AG04449 (cell line): Measurements from ENCODE around the gene GRIK1.

Experiments
- CTCF ChIA-PET: fragments of 350-600 bp; formaldehyde crosslinking; extraction: SDS; loops from one replicate; lab custom pipeline; 2021; ENCODE audit warnings: antibody characterized with exemption; lab: Yijun Ruan, JAX
- POLR2A ChIA-PET: fragments of 400-600, 350-600 bp; formaldehyde crosslinking; extraction: SDS; loops from one replicate; lab custom pipeline; 2020; ENCODE audit warnings: antibody characterized with exemption, inconsistent platforms; lab: Yijun Ruan, JAX
- DNase-seq: peaks from one replicate; pipeline ENCODE4 v3.0.0-alpha.2; 2010; ENCODE audit warnings: low read depth, low spot score
- H3K4me3 ChIP-seq: 2 replicates; pipeline ENCODE4 v1.5.1; 2011; ENCODE audit warnings: low read depth, mild to moderate bottlenecking, control low read depth, low read length
- TF ChIP-seq, protein P1 (sequence below): IDR thresholded peaks from one replicate; pipeline ENCODE4 v1.5.1; 2011; ENCODE audit warnings: mild to moderate bottlenecking, moderate library complexity, low read length, control low read depth, inconsistent platforms; ENCODE audit not compliant: insufficient read depth; ENCODE audit errors: missing control alignments

The GRIK1 gene

GRCh38 chr21:29763674-29764073 is 176.1 kb downstream of the GRIK1 start:
- TF ChIP-seq, protein P1, sequence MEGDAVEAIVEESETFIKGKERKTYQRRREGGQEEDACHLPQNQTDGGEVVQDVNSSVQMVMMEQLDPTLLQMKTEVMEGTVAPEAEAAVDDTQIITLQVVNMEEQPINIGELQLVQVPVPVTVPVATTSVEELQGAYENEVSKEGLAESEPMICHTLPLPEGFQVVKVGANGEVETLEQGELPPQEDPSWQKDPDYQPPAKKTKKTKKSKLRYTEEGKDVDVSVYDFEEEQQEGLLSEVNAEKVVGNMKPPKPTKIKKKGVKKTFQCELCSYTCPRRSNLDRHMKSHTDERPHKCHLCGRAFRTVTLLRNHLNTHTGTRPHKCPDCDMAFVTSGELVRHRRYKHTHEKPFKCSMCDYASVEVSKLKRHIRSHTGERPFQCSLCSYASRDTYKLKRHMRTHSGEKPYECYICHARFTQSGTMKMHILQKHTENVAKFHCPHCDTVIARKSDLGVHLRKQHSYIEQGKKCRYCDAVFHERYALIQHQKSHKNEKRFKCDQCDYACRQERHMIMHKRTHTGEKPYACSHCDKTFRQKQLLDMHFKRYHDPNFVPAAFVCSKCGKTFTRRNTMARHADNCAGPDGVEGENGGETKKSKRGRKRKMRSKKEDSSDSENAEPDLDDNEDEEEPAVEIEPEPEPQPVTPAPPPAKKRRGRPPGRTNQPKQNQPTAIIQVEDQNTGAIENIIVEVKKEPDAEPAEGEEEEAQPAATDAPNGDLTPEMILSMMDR: no peak
- ChIA-PET POLR2A (no interaction called here), CTCF (no interaction called here)
- no peak overlapping the region for H3K4me3 ChIP-seq
- no peak for DNase-seq

GRCh38 chr21:29762570-29763082 is 177.2 kb downstream of the GRIK1 start:
- no peak for DNase-seq
- ChIA-PET POLR2A (no interaction called here), CTCF (no interaction called here)
- TF ChIP-seq, protein P1: no peak
- no peak overlapping the region for H3K4me3 ChIP-seq

GRCh38 chr21:29753216-29753615 is 186.6 kb downstream of the GRIK1 start:
- POLR2A ChIA-PET: no interaction called here
- TF ChIP-seq, protein P1: no peak
- DNase-seq: no peak
- CTCF ChIA-PET: no interaction called here
- H3K4me3 ChIP-seq: no peak overlapping the region

- ChIA-PET POLR2A (no interaction called here), CTCF (no interaction called here)
- no peak for DNase-seq
- TF ChIP-seq, protein P1: no peak
- H3K4me3 ChIP-seq: no peak overlapping the region
Observed at GRCh38 chr21:29751473-29752185, 188.2 kb downstream of the GRIK1 start.

DNA sequence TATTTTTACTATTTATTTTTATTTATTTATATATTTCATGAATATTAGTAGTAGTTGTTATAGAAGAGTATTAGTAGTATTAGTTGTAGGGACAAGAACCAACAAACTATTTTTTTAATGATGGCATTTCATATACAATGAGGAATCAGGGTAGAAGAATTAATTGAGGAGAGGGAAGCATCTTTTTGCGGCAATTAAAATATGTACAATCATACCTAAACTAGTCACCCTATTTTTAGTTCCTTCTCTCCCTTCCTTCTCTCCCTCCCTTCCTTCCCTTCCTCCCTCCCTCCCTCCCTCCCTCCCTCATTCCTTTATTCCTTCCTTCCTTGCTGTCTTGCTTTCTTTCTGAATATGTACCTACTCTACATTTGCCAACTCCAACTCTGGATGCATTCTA is 189.8 kb downstream of the GRIK1 start:
- CTCF ChIA-PET: no interaction called here
- POLR2A ChIA-PET: no interaction called here
- TF ChIP-seq, protein P1: no peak
- H3K4me3 ChIP-seq: no peak overlapping the region
- no peak for DNase-seq

DNA sequence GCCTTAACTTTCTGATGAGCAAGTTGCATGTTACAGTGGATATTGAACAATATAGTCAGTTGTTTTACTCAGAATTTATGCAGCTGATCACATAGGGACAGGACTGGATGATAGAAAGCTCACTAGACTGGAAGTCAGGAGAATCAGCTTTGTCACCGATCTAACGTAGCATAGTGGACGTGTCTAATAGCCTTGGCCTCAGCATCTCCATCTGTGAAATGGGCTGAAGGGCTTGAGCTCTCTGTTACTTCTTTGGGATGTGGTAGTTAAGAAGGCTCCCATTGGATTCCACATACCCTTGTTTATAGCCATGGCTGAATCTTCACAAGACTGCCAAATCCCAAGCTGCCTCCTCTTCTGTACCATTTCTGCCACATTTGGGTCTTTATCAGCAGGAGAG is 190.6 kb downstream of the GRIK1 start:
- DNase-seq: no peak
- H3K4me3 ChIP-seq: no peak overlapping the region
- TF ChIP-seq, protein P1: no peak
- POLR2A ChIA-PET: no interaction called here
- CTCF ChIA-PET: no interaction called here
